ENCODE results near the gene STS. TPM values are rescaled to one million over a fixed set of nuclear protein-coding genes. Genes with fewer than 3 reads are reported as not detected.
"Not testable (repeated sequence)": the region's sequence is repeated elsewhere in the genome, so short reads cannot be mapped to it uniquely, and the experiment has no call there.

The STS gene
- total and polyA plus RNA-seq, 4 donors = 1.8 to 6.4 (median 2.8) TPM

GRCh38 chrX:7170898-7171297 lies 23.4 kb downstream of the STS start:
- 93% methylated on average over 3 of the region's 3 CpGs for WGBS
- H3K27me3 ChIP-seq (ENCODE audit: control insufficient read depth in 4 of 4, insufficient read depth in 4 of 4, low read length in 3 of 4) = no peaks in the 10 kb centered on the region
- H3K27ac ChIP-seq (ENCODE audit: low read depth in 1 of 2, low read length in 2 of 2) = no peak overlapping the region
- no peak for TF ChIP-seq JUND (IDR thresholded peaks at IDR 0.05)
- TF ChIP-seq CTCF (IDR thresholded peaks at IDR 0.05; ENCODE audit: low read depth, low read length, missing input control) = peak; percentile 11
- no peak for TF ChIP-seq GABPA (IDR thresholded peaks at IDR 0.05 in 1 of 2, conservative IDR thresholded peaks at IDR 0.05 in 1 of 2)
- TF ChIP-seq RAD21 (IDR thresholded peaks at IDR 0.05) = peak in 1 of 2 donors; percentile 59
- no peak overlapping the region for H3K9ac ChIP-seq (ENCODE audit: low read depth in 1 of 2, low read length in 2 of 2)
- DNase-seq (ENCODE audit: low spot score) = no peak
- H3K4me3 ChIP-seq (ENCODE audit: low read depth in 1 of 3, low read length in 3 of 3) = no peak overlapping the region
- no peaks in the 10 kb centered on the region for H3K36me3 ChIP-seq (ENCODE audit: control insufficient read depth in 4 of 4, insufficient read depth in 3 of 4, low read depth in 1 of 4, low read length in 3 of 4)
- H3K9me3 ChIP-seq (ENCODE audit: control insufficient read depth in 4 of 4, low read length in 3 of 4) = no peaks in the 10 kb centered on the region
- H3K4me1 ChIP-seq (ENCODE audit: control insufficient read depth in 4 of 4, insufficient read depth in 4 of 4, low read length in 3 of 4) = no peaks in the 10 kb centered on the region

DNA sequence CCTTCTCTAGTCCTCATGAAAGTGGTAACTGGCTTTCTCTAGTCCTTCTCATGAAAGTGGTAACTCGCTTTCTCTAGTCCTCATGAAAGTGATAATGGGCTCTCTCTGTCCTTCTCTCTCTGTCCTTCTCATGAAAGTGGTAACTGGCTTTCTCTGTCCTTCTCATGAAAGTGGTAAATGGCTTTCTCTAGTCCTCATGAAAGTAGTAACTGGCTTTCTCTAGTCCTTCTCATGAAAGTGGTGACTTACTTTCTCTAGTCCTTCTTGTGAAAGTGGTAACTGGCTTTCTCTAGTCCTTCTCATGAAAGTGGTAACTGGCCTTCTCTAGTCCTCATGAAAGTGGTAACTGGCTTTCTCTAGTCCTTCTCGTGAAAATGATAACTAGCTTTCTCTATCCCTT lies 31.3 kb downstream of the STS start:
- not testable (repeated sequence) for H3K4me3 ChIP-seq (ENCODE audit: low read depth in 1 of 3, low read length in 3 of 3); H3K27me3 ChIP-seq (ENCODE audit: control insufficient read depth in 4 of 4, insufficient read depth in 4 of 4, low read length in 3 of 4); H3K4me1 ChIP-seq (ENCODE audit: control insufficient read depth in 4 of 4, insufficient read depth in 4 of 4, low read length in 3 of 4); H3K36me3 ChIP-seq (ENCODE audit: control insufficient read depth in 4 of 4, insufficient read depth in 3 of 4, low read depth in 1 of 4, low read length in 3 of 4); H3K9ac ChIP-seq (ENCODE audit: low read depth in 1 of 2, low read length in 2 of 2); DNase-seq (ENCODE audit: low spot score); H3K27ac ChIP-seq (ENCODE audit: low read depth in 1 of 2, low read length in 2 of 2); H3K9me3 ChIP-seq (ENCODE audit: control insufficient read depth in 4 of 4, low read length in 3 of 4)
- WGBS = 95% methylated on average over 2 of the region's 2 CpGs

- Histone ChIP-seq H3K27me3 (ENCODE audit: control insufficient read depth in 4 of 4, insufficient read depth in 4 of 4, low read length in 3 of 4) (no peaks in the 10 kb centered on the region), H3K4me1 (ENCODE audit: control insufficient read depth in 4 of 4, insufficient read depth in 4 of 4, low read length in 3 of 4) (no peaks in the 10 kb centered on the region), H3K9ac (ENCODE audit: low read depth in 1 of 2, low read length in 2 of 2) (no peak overlapping the region), H3K36me3 (ENCODE audit: control insufficient read depth in 4 of 4, insufficient read depth in 3 of 4, low read depth in 1 of 4, low read length in 3 of 4) (no peaks in the 10 kb centered on the region), H3K27ac (ENCODE audit: low read depth in 1 of 2, low read length in 2 of 2) (no peak overlapping the region), H3K4me3 (ENCODE audit: low read depth in 1 of 3, low read length in 3 of 3) (no peak overlapping the region), H3K9me3 (ENCODE audit: control insufficient read depth in 4 of 4, low read length in 3 of 4) (no peaks in the 10 kb centered on the region)
- WGBS = 94% methylated on average over 2 of the region's 2 CpGs
- no peak for DNase-seq (ENCODE audit: low spot score)
- no peak for TF ChIP-seq TAF1 (conservative IDR thresholded peaks at IDR 0.05)
- no peak for TF ChIP-seq YY1 (IDR thresholded peaks at IDR 0.05)
- TF ChIP-seq FOXA2 (IDR thresholded peaks at IDR 0.05) = no peak
- no peak for TF ChIP-seq JUND (IDR thresholded peaks at IDR 0.05)
- TF ChIP-seq SP1 (IDR thresholded peaks at IDR 0.05) = no peak
- TF ChIP-seq, protein P1, sequence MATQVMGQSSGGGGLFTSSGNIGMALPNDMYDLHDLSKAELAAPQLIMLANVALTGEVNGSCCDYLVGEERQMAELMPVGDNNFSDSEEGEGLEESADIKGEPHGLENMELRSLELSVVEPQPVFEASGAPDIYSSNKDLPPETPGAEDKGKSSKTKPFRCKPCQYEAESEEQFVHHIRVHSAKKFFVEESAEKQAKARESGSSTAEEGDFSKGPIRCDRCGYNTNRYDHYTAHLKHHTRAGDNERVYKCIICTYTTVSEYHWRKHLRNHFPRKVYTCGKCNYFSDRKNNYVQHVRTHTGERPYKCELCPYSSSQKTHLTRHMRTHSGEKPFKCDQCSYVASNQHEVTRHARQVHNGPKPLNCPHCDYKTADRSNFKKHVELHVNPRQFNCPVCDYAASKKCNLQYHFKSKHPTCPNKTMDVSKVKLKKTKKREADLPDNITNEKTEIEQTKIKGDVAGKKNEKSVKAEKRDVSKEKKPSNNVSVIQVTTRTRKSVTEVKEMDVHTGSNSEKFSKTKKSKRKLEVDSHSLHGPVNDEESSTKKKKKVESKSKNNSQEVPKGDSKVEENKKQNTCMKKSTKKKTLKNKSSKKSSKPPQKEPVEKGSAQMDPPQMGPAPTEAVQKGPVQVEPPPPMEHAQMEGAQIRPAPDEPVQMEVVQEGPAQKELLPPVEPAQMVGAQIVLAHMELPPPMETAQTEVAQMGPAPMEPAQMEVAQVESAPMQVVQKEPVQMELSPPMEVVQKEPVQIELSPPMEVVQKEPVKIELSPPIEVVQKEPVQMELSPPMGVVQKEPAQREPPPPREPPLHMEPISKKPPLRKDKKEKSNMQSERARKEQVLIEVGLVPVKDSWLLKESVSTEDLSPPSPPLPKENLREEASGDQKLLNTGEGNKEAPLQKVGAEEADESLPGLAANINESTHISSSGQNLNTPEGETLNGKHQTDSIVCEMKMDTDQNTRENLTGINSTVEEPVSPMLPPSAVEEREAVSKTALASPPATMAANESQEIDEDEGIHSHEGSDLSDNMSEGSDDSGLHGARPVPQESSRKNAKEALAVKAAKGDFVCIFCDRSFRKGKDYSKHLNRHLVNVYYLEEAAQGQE (IDR thresholded peaks at IDR 0.05) = no peak
- TF ChIP-seq HNF4G (IDR thresholded peaks at IDR 0.05) = no peak
- no peak for TF ChIP-seq GABPA (IDR thresholded peaks at IDR 0.05 in 1 of 2, conservative IDR thresholded peaks at IDR 0.05 in 1 of 2)
- TF ChIP-seq RXRA (IDR thresholded peaks at IDR 0.05) = no peak
- TF ChIP-seq MAX (IDR thresholded peaks at IDR 0.05) = no peak
- TF ChIP-seq ZBTB33 (IDR thresholded peaks at IDR 0.05) = no peak
- no peak for TF ChIP-seq RAD21 (IDR thresholded peaks at IDR 0.05)
- TF ChIP-seq NR2F2 (IDR thresholded peaks at IDR 0.05) = no peak
- no peak for TF ChIP-seq EGR1 (IDR thresholded peaks at IDR 0.05; ENCODE audit: low read depth in 2 of 2)
- no peak for TF ChIP-seq ATF3 (IDR thresholded peaks at IDR 0.05)
- TF ChIP-seq CTCF (IDR thresholded peaks at IDR 0.05; ENCODE audit: low read depth, low read length, missing input control) = no peak
Measured at GRCh38 chrX:7179446-7179845, 31.9 kb downstream of the STS start.
